ENCODE results near the gene ZNF428. TPM values are rescaled to one million over a fixed set of nuclear protein-coding genes. Genes with fewer than 3 reads are reported as not detected.

The ZNF428 gene
- total RNA-seq, 1 donor from 2014 or later = 27.6 TPM

- intact Hi-C loops (cut with micrococcal nuclease) = no loop called here
Measured at GRCh38 chr19:43570174-43570791, 49.1 kb downstream of the ZNF428 start.

GRCh38 chr19:43569657-43570056, 49.8 kb downstream of the ZNF428 start:
- intact Hi-C loops (cut with micrococcal nuclease) = no loop called here

- intact Hi-C loops (cut with micrococcal nuclease) = no loop called here
Measured at GRCh38 chr19:43564800-43565199, 54.6 kb downstream of the ZNF428 start.

GRCh38 chr19:43563816-43564457, 55.5 kb downstream of the ZNF428 start:
- intact Hi-C loops (cut with micrococcal nuclease) = loop anchor here (1.0 to 2.0 kb wide), 3 partner anchors 9 to 31 kb away; partner anchors contain the start of gene ZNF575

GRCh38 chr19:43562698-43563241, 56.7 kb downstream of the ZNF428 start:
- intact Hi-C loops (cut with micrococcal nuclease) = loop anchor here (1.0 to 2.0 kb wide), 6 partner anchors 7 to 57 kb away; partner anchors contain the start of genes IRGQ, PINLYP, XRCC1 and ZNF428

- intact Hi-C loops (cut with micrococcal nuclease) = loop anchor here (1.0 to 2.0 kb wide), 5 partner anchors 13 to 57 kb away; partner anchors contain the start of genes IRGQ, PINLYP, XRCC1 and ZNF428
Measured at GRCh38 chr19:43562226-43562697, 57.2 kb downstream of the ZNF428 start.

GRCh38 chr19:43561139-43561970, 58.1 kb downstream of the ZNF428 start:
- intact Hi-C loops (cut with micrococcal nuclease) = no loop called here

GRCh38 chr19:43560687-43561086, 58.7 kb downstream of the ZNF428 start:
- intact Hi-C loops (cut with micrococcal nuclease) = no loop called here

Other genes starting within 250 kb of the ZNF428 start
- gene TEX101, start 204.7 kb downstream of the ZNF428 start, total RNA-seq = not detected in 2 replicates
- gene LYPD3, start 154.0 kb downstream of the ZNF428 start, total RNA-seq = 0.81 and 0.85 TPM in 2 replicates
- 23.8 and 24.5 TPM in 2 replicates for gene PHLDB3, start 114.9 kb downstream of the ZNF428 start, total RNA-seq
- gene ETHE1, start 92.4 kb downstream of the ZNF428 start, total RNA-seq = 62.8 and 64.6 TPM in 2 replicates
- 4.2 and 4.4 TPM in 2 replicates for gene ZNF575, start 86.4 kb downstream of the ZNF428 start, total RNA-seq
- gene XRCC1, start 44.1 kb downstream of the ZNF428 start, total RNA-seq = 28.6 and 30.5 TPM in 2 replicates
- gene PINLYP, start 43.8 kb downstream of the ZNF428 start, total RNA-seq = 3.8 and 4.1 TPM in 2 replicates
- gene IRGQ, start 23.5 kb downstream of the ZNF428 start, total RNA-seq = 22.0 and 23.1 TPM in 2 replicates
- gene ZNF576, start 23.0 kb downstream of the ZNF428 start, total RNA-seq = 19.2 and 20.8 TPM in 2 replicates
- 0.37 and 0.41 TPM in 2 replicates for gene SRRM5, start 7.5 kb downstream of the ZNF428 start, total RNA-seq
- gene CADM4, start 20.2 kb upstream of the ZNF428 start, total RNA-seq = 0.32 and 0.34 TPM in 2 replicates
- gene PLAUR, start 50.5 kb upstream of the ZNF428 start, total RNA-seq = 19.7 and 21.6 TPM in 2 replicates
- not detected in 2 replicates for gene IRGC, start 96.4 kb upstream of the ZNF428 start, total RNA-seq
- 77.2 and 82.8 TPM in 2 replicates for gene SMG9, start 135.3 kb upstream of the ZNF428 start, total RNA-seq
- gene KCNN4, start 161.3 kb upstream of the ZNF428 start, total RNA-seq = 82.9 and 87.8 TPM in 2 replicates
- gene LYPD5, start 182.8 kb upstream of the ZNF428 start, total RNA-seq = 0.54 and 0.71 TPM in 2 replicates
- 5.8 and 7.0 TPM in 2 replicates for gene ZNF283, start 207.7 kb upstream of the ZNF428 start, total RNA-seq